ENCODE data around the gene TMEM178B. TPM values are rescaled to one million over a fixed set of nuclear protein-coding genes. Genes with fewer than 3 reads are reported as not detected.

Gene TMEM178B
- total RNA-seq, 1 experiment from 2014 or later = not detected

GRCh38 chr7:141361479-141361878 is 287.6 kb downstream of the TMEM178B start:
- BruUV-seq (replicated peaks) = no TSS peak
- no peaks in the 10 kb centered on the region for H3K36me3 Mint-ChIP-seq (ENCODE audit: insufficient read depth, unreplicated experiment)
- ChIA-PET POLR2A (no interaction called here), CTCF (no interaction called here)
- no peak overlapping the region for H3K27ac Mint-ChIP-seq (ENCODE audit: low read depth, unreplicated experiment)
- intact Hi-C loops (cut with micrococcal nuclease) = loop anchor here (10.0 kb wide), 1 partner anchor 193 kb away; the partner anchor contains the start of gene AGK
- no peak for DNase-seq (ENCODE audit: unreplicated experiment)
- H3K27me3 Mint-ChIP-seq (ENCODE audit: insufficient read depth, unreplicated experiment) = no peaks in the 10 kb centered on the region
- no peak for TF ChIP-seq CTCF (IDR thresholded peaks at IDR 0.05; ENCODE audit: unreplicated experiment)
- H3K4me3 Mint-ChIP-seq (ENCODE audit: unreplicated experiment) = no peak overlapping the region
- H3K4me1 Mint-ChIP-seq (ENCODE audit: insufficient read depth, unreplicated experiment) = peaks cover 13% of the 10 kb centered on the region
- H3K9me3 Mint-ChIP-seq (ENCODE audit: unreplicated experiment) = no peaks in the 10 kb centered on the region

- Mint-ChIP-seq H3K9me3 (ENCODE audit: unreplicated experiment) (no peaks in the 10 kb centered on the region), H3K4me1 (ENCODE audit: insufficient read depth, unreplicated experiment) (peaks cover 10% of the 10 kb centered on the region), H3K4me3 (ENCODE audit: unreplicated experiment) (no peak overlapping the region), H3K27me3 (ENCODE audit: insufficient read depth, unreplicated experiment) (no peaks in the 10 kb centered on the region), H3K36me3 (ENCODE audit: insufficient read depth, unreplicated experiment) (no peaks in the 10 kb centered on the region), H3K27ac (ENCODE audit: low read depth, unreplicated experiment) (no peak overlapping the region)
- no TSS peak for BruUV-seq (replicated peaks)
- no peak for DNase-seq (ENCODE audit: unreplicated experiment)
- CTCF ChIA-PET = no interaction called here
- intact Hi-C loops (cut with micrococcal nuclease) = loop anchor here (10.0 kb wide), 1 partner anchor 193 kb away; the partner anchor contains the start of gene AGK
- TF ChIP-seq CTCF (IDR thresholded peaks at IDR 0.05; ENCODE audit: unreplicated experiment) = no peak
- POLR2A ChIA-PET = no interaction called here
These were observed 288.1 kb downstream of the TMEM178B start for GRCh38 chr7:141361960-141362359.

GRCh38 chr7:141362580-141363435 is 288.9 kb downstream of the TMEM178B start:
- no TSS peak for BruUV-seq (replicated peaks)
- DNase-seq (ENCODE audit: unreplicated experiment) = peak; percentile 81
- intact Hi-C loops (cut with micrococcal nuclease) = loop anchor here (10.0 kb wide), 1 partner anchor 192 kb away; the partner anchor contains the start of gene AGK
- ChIA-PET POLR2A (no interaction called here), CTCF (interaction anchor here (0.6 kb wide), 1 partner anchor 423 kb away, joined by 6 read pairs; no protein-coding TSS in a partner anchor)
- Mint-ChIP-seq H3K36me3 (ENCODE audit: insufficient read depth, unreplicated experiment) (no peaks in the 10 kb centered on the region), H3K9me3 (ENCODE audit: unreplicated experiment) (no peaks in the 10 kb centered on the region), H3K4me1 (ENCODE audit: insufficient read depth, unreplicated experiment) (peaks cover 10% of the 10 kb centered on the region), H3K27me3 (ENCODE audit: insufficient read depth, unreplicated experiment) (no peaks in the 10 kb centered on the region), H3K4me3 (ENCODE audit: unreplicated experiment) (peak overlapping the region; percentile 46), H3K27ac (ENCODE audit: low read depth, unreplicated experiment) (peak overlapping the region; percentile 57)
- no peak for TF ChIP-seq CTCF (IDR thresholded peaks at IDR 0.05; ENCODE audit: unreplicated experiment)

GRCh38 chr7:141363748-141364147 is 289.9 kb downstream of the TMEM178B start:
- H3K27ac Mint-ChIP-seq (ENCODE audit: low read depth, unreplicated experiment) = no peak overlapping the region
- ChIA-PET POLR2A (no interaction called here), CTCF (interaction anchor here (0.6 kb wide), 1 partner anchor 99 kb away, joined by 3 read pairs; no protein-coding TSS in a partner anchor)
- TF ChIP-seq CTCF (IDR thresholded peaks at IDR 0.05; ENCODE audit: unreplicated experiment) = no peak
- no peaks in the 10 kb centered on the region for H3K9me3 Mint-ChIP-seq (ENCODE audit: unreplicated experiment)
- no peaks in the 10 kb centered on the region for H3K27me3 Mint-ChIP-seq (ENCODE audit: insufficient read depth, unreplicated experiment)
- peaks cover 10% of the 10 kb centered on the region for H3K4me1 Mint-ChIP-seq (ENCODE audit: insufficient read depth, unreplicated experiment)
- no peak for DNase-seq (ENCODE audit: unreplicated experiment)
- no TSS peak for BruUV-seq (replicated peaks)
- intact Hi-C loops (cut with micrococcal nuclease) = loop anchor here (10.0 kb wide), 1 partner anchor 191 kb away; the partner anchor contains the start of gene AGK
- no peak overlapping the region for H3K4me3 Mint-ChIP-seq (ENCODE audit: unreplicated experiment)
- no peaks in the 10 kb centered on the region for H3K36me3 Mint-ChIP-seq (ENCODE audit: insufficient read depth, unreplicated experiment)
